Suppressor macrophage (primary cell): Measurements from ENCODE around the gene PUS10.
"Not testable (repeated sequence)": the region's sequence is repeated elsewhere in the genome, so short reads cannot be mapped to it uniquely, and the experiment has no call there.

Experiments
- DNase-seq, 4 experiments: peaks; one replicate each; pipeline ENCODE4 v3.0.0-alpha.2; 2020 to 2022

Gene PUS10

DNA sequence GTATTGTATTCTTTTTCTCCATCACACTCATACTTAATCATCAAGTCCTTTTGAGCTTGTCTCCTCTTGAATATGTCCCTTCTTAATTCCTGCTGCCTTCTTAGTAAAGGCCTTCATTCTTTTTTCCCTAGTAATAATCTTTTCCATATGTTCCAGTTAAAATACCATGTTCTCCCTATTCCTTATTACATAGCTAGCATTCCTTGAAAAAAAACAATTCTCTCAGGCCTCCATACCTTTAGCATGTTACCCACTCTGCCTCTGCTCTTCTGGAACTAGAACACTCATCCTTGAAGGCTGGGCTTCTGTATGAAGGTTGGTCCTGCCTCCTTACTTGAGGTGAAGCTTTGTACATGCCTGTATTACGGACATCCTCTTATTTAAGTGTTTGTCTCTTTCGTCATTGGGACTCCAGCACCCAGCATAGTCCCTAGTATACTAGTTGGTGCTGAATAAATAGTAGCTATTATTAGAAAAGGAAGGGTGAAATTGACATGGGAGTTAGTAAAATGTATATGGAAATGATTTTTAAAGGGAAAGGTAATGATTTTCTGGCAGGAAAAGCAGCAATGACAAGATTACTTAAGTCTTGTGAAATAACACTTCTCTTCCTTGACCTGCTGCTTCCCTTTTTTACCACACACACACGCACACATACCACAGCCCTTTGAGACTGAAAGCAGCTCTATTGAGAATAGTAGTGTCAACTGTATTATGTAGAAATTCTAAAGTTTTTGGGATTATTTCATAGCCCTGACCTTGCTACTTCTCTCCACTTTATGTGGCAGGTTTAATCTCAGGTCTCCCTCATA lies 91.1 kb downstream of the PUS10 start:
- peak; percentile 61 to 92 (median 81) for DNase-seq

GRCh38 chr2:60925994-60926740 lies 91.9 kb downstream of the PUS10 start:
- DNase-seq: peak; percentile 16 to 61 (median 41)

GRCh38 chr2:60907329-60907728 lies 110.7 kb downstream of the PUS10 start:
- no peak for DNase-seq

GRCh38 chr2:60906395-60906794 lies 111.7 kb downstream of the PUS10 start:
- no peak for DNase-seq

DNA sequence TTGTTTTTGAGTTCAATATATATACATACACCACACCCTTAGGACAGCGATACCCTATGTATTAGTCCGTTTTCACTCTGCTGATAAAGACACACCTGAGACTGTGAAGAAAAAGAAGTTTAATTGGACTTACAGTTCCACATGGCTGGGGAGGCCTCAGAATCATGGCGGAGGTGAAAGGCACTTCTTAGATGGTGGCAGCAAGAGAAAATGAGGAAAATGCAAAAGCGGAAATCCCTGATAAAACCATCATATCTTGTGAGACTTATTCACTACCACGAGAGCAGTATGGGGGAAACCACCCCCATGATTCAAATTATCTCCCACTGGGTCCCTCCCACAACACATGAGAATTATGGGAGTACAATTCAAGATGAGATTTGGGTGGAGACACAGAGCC lies 112.2 kb downstream of the PUS10 start:
- DNase-seq: not testable (repeated sequence)

- DNase-seq: not testable (repeated sequence)
Observed at GRCh38 chr2:60901296-60901695, 116.8 kb downstream of the PUS10 start.

- no peak for DNase-seq
Observed at GRCh38 chr2:60899892-60900249, 118.2 kb downstream of the PUS10 start.

DNA sequence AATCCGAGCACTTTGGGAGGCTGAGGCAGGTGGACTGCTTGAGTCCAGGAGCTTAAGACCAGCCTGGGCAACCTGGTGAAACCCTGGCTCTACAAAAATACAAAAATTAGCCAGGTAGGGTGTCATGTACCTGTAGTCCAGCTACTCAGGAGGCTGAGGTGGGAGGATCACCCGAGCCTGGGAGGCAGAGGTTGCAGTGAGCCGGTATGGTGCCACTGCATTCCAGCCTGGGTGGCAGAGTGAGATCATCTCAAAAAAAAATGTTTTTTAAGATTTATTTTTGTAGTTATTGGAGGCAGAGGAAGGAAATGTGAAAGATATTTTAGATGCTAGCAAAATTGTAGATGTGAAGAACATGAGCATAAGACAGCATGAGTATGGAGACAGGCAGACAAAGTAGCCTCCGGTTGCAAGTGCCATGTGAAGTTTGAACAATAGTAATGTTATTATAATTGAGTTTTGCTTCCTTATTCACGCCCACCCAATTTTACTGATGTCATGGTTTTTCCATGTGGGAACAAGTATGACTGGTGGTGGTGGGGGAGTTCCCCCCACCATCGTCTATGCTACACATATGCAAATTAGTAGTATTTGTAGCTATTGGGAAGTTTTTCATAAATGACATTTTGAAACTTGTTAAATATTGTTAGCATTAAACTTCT lies 118.7 kb downstream of the PUS10 start:
- DNase-seq: peak; percentile 73 to 90 (median 84)

GRCh38 chr2:60898567-60898966 lies 119.5 kb downstream of the PUS10 start:
- peak in 1 of 4 experiments; percentile 16 for DNase-seq
